ENCODE measurements around the gene FGF2.
"Not testable (repeated sequence)": the region's sequence is repeated elsewhere in the genome, so short reads cannot be mapped to it uniquely, and the experiment has no call there.

FGF2 gene

GRCh38 chr4:122814426-122814825 is 12.2 kb upstream of the FGF2 start:
- DNase-seq (ENCODE audit: low spot score) = no peak

DNA sequence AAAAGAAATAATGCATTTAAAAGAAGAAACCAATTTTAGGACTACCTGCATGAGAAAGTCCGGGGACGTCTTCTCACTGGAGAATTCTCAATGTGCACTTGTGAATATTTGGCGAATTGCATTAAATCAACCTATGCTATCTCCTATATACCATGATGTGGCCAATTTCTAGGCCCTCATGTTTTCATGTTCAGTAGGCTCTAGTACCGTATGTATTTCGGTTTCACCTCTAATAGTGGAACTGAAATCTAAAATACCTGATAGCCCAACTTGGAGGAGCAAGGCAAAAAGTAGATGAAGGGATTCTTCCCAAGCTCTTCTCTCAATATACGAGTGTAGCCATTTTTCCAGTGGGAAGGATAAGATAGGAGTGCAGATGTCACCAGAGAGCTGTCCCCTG is 11.4 kb upstream of the FGF2 start:
- no peak for DNase-seq (ENCODE audit: low spot score)

GRCh38 chr4:122816476-122816875 is 10.2 kb upstream of the FGF2 start:
- no peak for DNase-seq (ENCODE audit: low spot score)

DNA sequence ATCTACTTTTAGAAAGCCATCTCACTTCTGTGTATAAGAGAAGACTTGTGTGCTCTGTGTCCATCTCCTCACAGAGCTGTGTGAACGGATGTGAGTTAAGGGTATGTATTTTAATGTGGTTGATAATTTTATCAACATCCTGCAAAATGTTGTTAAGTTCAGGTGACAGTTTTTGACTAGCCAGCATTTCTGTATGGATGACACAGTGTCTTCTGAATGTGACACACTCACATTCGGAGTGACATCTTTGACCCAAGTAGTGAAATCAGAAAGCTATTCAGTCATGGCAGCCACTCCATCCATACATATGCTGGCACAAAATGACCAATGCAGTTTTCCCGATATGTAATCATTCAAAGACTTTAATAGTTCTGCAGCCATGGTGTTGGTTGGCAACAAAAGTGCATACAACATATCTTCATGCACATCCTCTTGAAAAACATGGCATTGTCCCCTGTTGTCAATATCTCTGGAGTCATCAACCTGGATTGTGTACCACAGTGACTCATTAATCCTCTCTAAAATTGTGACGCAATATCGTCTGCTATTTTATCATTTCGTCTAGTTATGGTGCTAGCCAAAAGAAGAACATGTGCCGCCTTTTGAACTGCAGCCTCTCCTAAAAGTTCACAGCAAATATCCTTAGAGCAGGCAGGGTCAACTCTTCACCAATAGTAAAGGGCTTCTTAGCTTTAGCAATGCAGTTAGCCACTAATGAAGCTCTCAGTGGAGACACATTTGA is 6.8 kb upstream of the FGF2 start:
- DNase-seq (ENCODE audit: low spot score) = no peak

GRCh38 chr4:122821092-122821491 is 5.5 kb upstream of the FGF2 start:
- no peak for DNase-seq (ENCODE audit: low spot score)

- DNase-seq (ENCODE audit: low spot score) = no peak
Measured at GRCh38 chr4:122822466-122822865, 4.2 kb upstream of the FGF2 start.

GRCh38 chr4:122823476-122823875 is 3.2 kb upstream of the FGF2 start:
- no peak for DNase-seq (ENCODE audit: low spot score)

GRCh38 chr4:122824616-122825015 is 2.0 kb upstream of the FGF2 start:
- no peak for DNase-seq (ENCODE audit: low spot score)

- DNase-seq (ENCODE audit: low spot score) = no peak
Measured at GRCh38 chr4:122826079-122826527, 528 bp upstream of the FGF2 start.

GRCh38 chr4:122827258-122827878 is 737 bp downstream of the FGF2 start:
- DNase-seq (ENCODE audit: low spot score) = peak; percentile 81

DNA sequence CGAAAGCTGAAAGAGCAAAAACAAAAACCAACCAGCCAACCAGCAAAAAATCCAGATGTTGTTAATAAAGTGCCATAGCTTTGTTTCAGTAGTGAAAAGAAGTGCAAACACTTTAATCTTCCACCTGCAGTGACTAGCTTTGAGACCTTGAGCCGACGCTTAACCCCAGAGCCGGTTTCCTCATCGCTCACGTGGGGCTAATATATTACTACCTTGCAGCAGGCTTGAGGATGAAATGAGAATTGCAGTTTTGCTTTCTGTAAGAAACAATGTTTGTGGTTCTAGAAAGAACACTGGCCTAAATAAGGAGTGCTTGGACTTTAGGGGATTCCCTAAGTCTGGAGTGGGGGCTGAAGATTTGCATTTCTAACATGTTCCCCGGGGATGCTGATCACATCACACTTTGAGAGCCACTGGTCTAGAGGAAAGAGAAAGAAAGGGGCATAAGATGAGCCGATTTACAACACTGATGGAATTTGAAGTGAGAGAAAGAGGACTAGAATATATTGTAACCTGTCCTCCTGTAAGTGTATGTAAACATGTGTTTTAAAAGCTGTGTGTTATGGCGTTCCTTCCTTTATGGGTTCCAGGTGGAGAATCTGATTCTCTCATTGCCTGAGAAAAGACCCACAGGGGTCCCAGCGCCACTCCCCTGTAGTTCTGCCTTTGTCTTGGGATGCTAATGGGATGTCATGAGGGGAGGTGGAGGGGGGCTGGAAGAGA is 1.4 kb downstream of the FGF2 start:
- peak; percentile 34 for DNase-seq (ENCODE audit: low spot score)

DNA sequence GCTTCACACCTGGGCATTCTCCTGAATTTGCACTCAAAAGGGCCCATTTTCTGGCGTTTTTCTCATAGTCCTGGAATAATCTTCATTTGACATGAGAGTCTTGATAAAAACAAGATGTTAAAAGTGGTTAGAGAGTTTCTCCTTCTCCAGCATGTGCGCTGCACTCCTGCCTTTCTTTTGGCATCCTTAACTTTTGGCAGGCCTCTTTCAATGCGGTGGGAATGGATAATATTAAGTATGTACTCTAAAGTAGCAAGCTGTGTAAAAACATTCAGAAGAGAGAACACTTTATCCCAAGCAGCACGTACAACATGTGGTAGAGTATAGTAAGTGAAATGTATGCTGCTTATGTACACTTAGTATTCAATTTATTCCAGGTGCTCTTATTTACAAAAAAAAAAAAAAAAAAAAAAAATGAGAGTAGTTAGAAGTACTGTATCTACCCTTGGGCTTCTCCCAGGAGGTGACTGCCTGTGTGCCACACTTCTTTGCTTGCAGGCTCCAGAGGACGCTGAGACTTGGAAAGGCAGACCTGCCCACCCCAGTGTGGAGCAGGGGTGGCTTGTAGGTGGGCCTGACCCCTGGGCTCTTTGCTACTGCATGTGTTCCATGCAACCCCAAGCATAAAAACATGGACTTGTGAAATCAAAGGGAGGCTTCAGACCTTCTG is 3.9 kb downstream of the FGF2 start:
- DNase-seq (ENCODE audit: low spot score) = no peak

- no peak for DNase-seq (ENCODE audit: low spot score)
Measured at GRCh38 chr4:122831515-122832196, 5.0 kb downstream of the FGF2 start.

- no peak for DNase-seq (ENCODE audit: low spot score)
Measured at GRCh38 chr4:122832732-122833131, 6.1 kb downstream of the FGF2 start.

- DNase-seq (ENCODE audit: low spot score) = no peak
Measured at GRCh38 chr4:122833999-122834398, 7.4 kb downstream of the FGF2 start.

- no peak for DNase-seq (ENCODE audit: low spot score)
Measured at GRCh38 chr4:122836941-122837340, 10.3 kb downstream of the FGF2 start.

GRCh38 chr4:122838034-122838433 is 11.4 kb downstream of the FGF2 start:
- DNase-seq (ENCODE audit: low spot score) = no peak

DNA sequence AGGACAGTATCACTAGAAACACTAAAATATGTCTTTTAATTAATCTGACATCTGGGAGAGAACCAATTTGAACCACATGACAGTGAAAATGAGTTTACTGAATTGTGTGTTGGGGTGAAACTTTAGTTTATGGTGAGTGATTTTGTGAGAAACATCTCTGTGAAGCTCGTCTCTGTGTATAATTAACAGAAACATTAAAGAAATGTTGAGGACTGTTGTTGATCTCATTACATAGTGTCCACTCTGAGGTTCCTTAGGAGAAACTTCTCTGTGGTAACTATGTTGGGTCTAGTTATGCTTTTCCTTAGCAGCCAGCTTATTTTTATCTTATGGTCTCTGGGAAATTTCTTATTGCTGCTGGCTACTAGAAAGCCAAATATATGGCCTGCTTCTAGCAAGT is 15.8 kb downstream of the FGF2 start:
- no peak for DNase-seq (ENCODE audit: low spot score)

GRCh38 chr4:122842984-122843531 is 16.4 kb downstream of the FGF2 start:
- peak; percentile 72 for DNase-seq (ENCODE audit: low spot score)

DNA sequence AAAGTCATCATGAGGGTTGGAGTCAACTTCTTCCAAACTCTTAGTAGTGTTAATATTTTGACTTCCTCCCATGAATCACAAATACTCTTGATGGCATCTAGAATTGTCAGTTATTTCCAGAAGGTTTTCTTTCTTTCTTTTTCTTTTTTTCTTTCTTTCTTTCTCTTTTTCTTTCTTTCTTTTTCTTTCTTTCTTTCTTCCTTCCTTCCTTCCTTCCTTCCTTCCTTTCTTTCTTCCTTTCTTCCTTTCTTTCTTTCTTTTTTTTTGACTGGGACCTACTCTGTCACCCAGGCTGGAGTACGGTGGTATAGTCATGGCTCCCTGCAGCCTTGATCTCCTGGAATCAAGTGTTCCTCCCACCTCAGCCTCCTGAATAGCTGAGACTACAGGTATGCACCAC is 17.8 kb downstream of the FGF2 start:
- not testable (repeated sequence) for DNase-seq (ENCODE audit: low spot score)

GRCh38 chr4:122845066-122845465 is 18.4 kb downstream of the FGF2 start:
- no peak for DNase-seq (ENCODE audit: low spot score)

DNA sequence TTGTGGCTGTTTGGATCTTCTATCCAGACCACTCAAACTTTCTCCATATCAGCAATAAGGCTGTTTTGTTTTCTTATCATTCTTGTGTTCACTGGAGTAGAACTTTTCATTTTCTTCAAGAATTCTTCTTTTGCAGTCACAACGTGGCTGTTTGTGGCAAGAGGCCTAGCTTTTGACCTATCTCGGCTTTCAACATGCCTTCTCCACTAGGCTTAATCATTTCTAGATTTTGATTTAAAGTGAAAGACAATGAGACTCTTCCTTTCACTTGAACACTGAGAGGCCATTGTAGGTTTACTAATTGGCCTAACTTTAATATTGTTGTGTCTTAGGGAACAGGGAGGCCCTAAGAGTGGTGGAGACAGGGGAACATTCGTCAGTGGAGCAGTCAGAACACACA is 19.1 kb downstream of the FGF2 start:
- no peak for DNase-seq (ENCODE audit: low spot score)

Measured in D341Med (cell line).